A549 (cell line): ENCODE data around the gene TPCN1. TPM values are rescaled to one million over a fixed set of nuclear protein-coding genes. Genes with fewer than 3 reads are reported as not detected.

Source experiments
- ATAC-seq, 2 experiments: fragments of 200-7000 bp in 1 of 2; fragments of >200 bp in 1 of 2; cut with Nextera tagmentation in 1 of 2; cut with Tn5 transposase in 1 of 2; 3 replicates each; pipeline versions ENCODE4 v1.8.0 to v1.9.1; 2018 to 2020; ENCODE audit warnings: mild to moderate bottlenecking in 1 of 2, moderate library complexity in 1 of 2
- CTCF ChIA-PET: fragments of 300-600 bp; sonication (Branson Sonifier 250); formaldehyde crosslinking; extraction: SDS; loops from one replicate; lab custom pipeline; 2021; ENCODE audit warnings: antibody characterized with exemption, inconsistent platforms; lab: Yijun Ruan, JAX
- POLR2A ChIA-PET: fragments of 350-600 bp; formaldehyde crosslinking; extraction: SDS; loops from one replicate; lab custom pipeline; 2021; ENCODE audit warnings: antibody characterized with exemption, inconsistent platforms; lab: Yijun Ruan, JAX
- DNase-seq, 2 experiments: peaks; one replicate each; pipeline versions ENCODE4 v3.0.0 to v3.0.0-alpha.2; 2011 to 2016; ENCODE audit warnings: low read depth in 1 of 2, low spot score in 1 of 2
- FAIRE-seq: peaks from 2 replicates; lab custom pipeline; 2011; peaks lifted over from hg19 to GRCh38; lab: Jason Lieb, UNC
- H3K27ac ChIP-seq, 2 experiments: fragments of >200 bp; sonication (Bioruptor Twin); formaldehyde crosslinking; 3 replicates each; pipeline ENCODE4 v1.5.1; 2016 to 2017
- H3K4me1 ChIP-seq: fragments of >200 bp; sonication (Bioruptor Twin); formaldehyde crosslinking; 3 replicates; pipeline ENCODE4 v1.6.1; 2016
- H3K4me2 ChIP-seq: fragments of >200 bp; sonication (Bioruptor Twin); formaldehyde crosslinking; 3 replicates; pipeline ENCODE4 v1.6.1; 2016
- H3K4me3 ChIP-seq: fragments of >200 bp; sonication (Bioruptor Twin); formaldehyde crosslinking; 3 replicates; pipeline ENCODE4 v1.5.1; 2016
- H3K9me3 ChIP-seq: fragments of >200 bp; sonication (Bioruptor Twin); formaldehyde crosslinking; 3 replicates; pipeline ENCODE4 v1.6.1; 2016
- BHLHE40 ChIP-seq: IDR thresholded peaks from 2 replicates; pipeline ENCODE4 v1.6.1; 2012; ENCODE audit warnings: low read depth, low read length, inconsistent platforms
- CBX2 ChIP-seq: fragments of 200-600 bp; sonication (generic); IDR thresholded peaks from 2 replicates; pipeline ENCODE4 v1.6.1; 2016; ENCODE audit warnings: low read depth, mild to moderate bottlenecking, borderline replicate concordance
- CBX8 ChIP-seq: fragments of 200-600 bp; sonication (generic); IDR thresholded peaks from 2 replicates; pipeline ENCODE4 v1.6.1; 2016
- CHD2 ChIP-seq: fragments of 150-350 bp; IDR thresholded peaks from 2 replicates; pipeline ENCODE4 v1.6.1; 2014; ENCODE audit warnings: low read length; ENCODE audit not compliant: partially characterized antibody
- EP300 ChIP-seq, 2 experiments: fragments of >200 bp; sonication (Bioruptor Twin); formaldehyde crosslinking; IDR thresholded peaks; 2 replicates in 1 of 2; 3 replicates in 1 of 2; pipeline ENCODE4 v1.6.1; 2016 to 2017
- FOSB ChIP-seq: fragments of 250-450 bp; sonication (Bioruptor Pico); IDR thresholded peaks from 2 replicates; pipeline ENCODE4 v1.5.0; 2020; ENCODE audit warnings: mild to moderate bottlenecking, moderate library complexity
- FOSL2 ChIP-seq, 2 experiments: fragments of 450-650 bp in 1 of 2; fragments of >200 bp in 1 of 2; sonication (Bioruptor Twin) in 1 of 2; formaldehyde crosslinking; IDR thresholded peaks; 2 replicates each; pipeline versions ENCODE4 v1.5.0 to v1.6.1; 2016 to 2020; ENCODE audit warnings: mild to moderate bottlenecking in 1 of 2, moderate library complexity in 1 of 2
- FOXS1 ChIP-seq: fragments of 250-450 bp; sonication (Bioruptor Pico); IDR thresholded peaks from 2 replicates; pipeline ENCODE4 v1.5.0; 2020; ENCODE audit warnings: mild to moderate bottlenecking, moderate library complexity
- HDAC2 ChIP-seq: fragments of 200-600 bp; sonication (generic); IDR thresholded peaks from 2 replicates; pipeline ENCODE4 v1.6.1; 2016
- HEYL ChIP-seq: fragments of 250-450 bp; sonication (Bioruptor Pico); IDR thresholded peaks from 2 replicates; pipeline ENCODE4 v1.8.0; 2021; ENCODE audit warnings: mild to moderate bottlenecking, moderate library complexity
- HOXB5 ChIP-seq: fragments of 250-450 bp; sonication (Bioruptor Pico); IDR thresholded peaks from 2 replicates; pipeline ENCODE4 v1.5.0; 2020; ENCODE audit warnings: mild to moderate bottlenecking, moderate library complexity
- KDM1A ChIP-seq: fragments of 200-600 bp; sonication (generic); IDR thresholded peaks from 2 replicates; pipeline ENCODE4 v1.6.1; 2016; ENCODE audit warnings: low read depth, mild to moderate bottlenecking
- MYC ChIP-seq: IDR thresholded peaks from 2 replicates; pipeline ENCODE4 v1.6.1; 2012; ENCODE audit warnings: mild to moderate bottlenecking, inconsistent platforms, low read length, improper control_type of control experiment, borderline replicate concordance
- PHF8 ChIP-seq: fragments of 200-600 bp; sonication (generic); IDR thresholded peaks from 2 replicates; pipeline ENCODE4 v1.6.1; 2016; ENCODE audit warnings: low read depth, mild to moderate bottlenecking, antibody characterized with exemption, moderate library complexity, borderline replicate concordance
- POLR2AphosphoS2 ChIP-seq: conservative IDR thresholded peaks from 2 replicates; pipeline ENCODE4 v1.6.1; 2012; ENCODE audit warnings: low read length, improper control_type of control experiment, inconsistent platforms
- RAD21 ChIP-seq, 2 experiments: fragments of >200 bp in 1 of 2; sonication (Bioruptor Twin) in 1 of 2; formaldehyde crosslinking in 1 of 2; IDR thresholded peaks in 1 of 2; conservative IDR thresholded peaks in 1 of 2; 2 replicates in 1 of 2; 3 replicates in 1 of 2; pipeline ENCODE4 v1.6.1; 2012 to 2018; ENCODE audit warnings: inconsistent platforms in 1 of 2
- RARB ChIP-seq: fragments of 250-450 bp; sonication (Bioruptor Pico); IDR thresholded peaks from 2 replicates; pipeline ENCODE4 v1.8.0; 2021; ENCODE audit warnings: mild to moderate bottlenecking, moderate library complexity
- RCOR1 ChIP-seq: fragments of 150-350 bp; IDR thresholded peaks from 2 replicates; pipeline ENCODE4 v1.6.1; 2014; ENCODE audit warnings: antibody characterized with exemption, low read length, low read depth
- SMC3 ChIP-seq: fragments of >200 bp; sonication (Bioruptor Twin); formaldehyde crosslinking; IDR thresholded peaks from 3 replicates; pipeline ENCODE4 v1.6.1; 2018; ENCODE audit warnings: inconsistent platforms
- ZC3H11A ChIP-seq: fragments of 450-650 bp; IDR thresholded peaks from 2 replicates; pipeline ENCODE4 v1.6.1; 2014; ENCODE audit warnings: antibody characterized with exemption, mild to moderate bottlenecking
- ZFP36 ChIP-seq: fragments of 450-650 bp; IDR thresholded peaks from 2 replicates; pipeline ENCODE4 v1.6.1; 2014; ENCODE audit warnings: borderline replicate concordance; ENCODE audit not compliant: partially characterized antibody
- ZSCAN20 ChIP-seq: fragments of 250-450 bp; sonication (Bioruptor Pico); IDR thresholded peaks from 2 replicates; pipeline ENCODE4 v1.8.0; 2022; ENCODE audit warnings: mild to moderate bottlenecking, moderate library complexity
- WGBS: methylation state at CpG from one replicate; pipeline ENCODE4 v1.1.6; 2017; ENCODE audit errors: missing lambda C conversion rate; 5-methylcytosine and 5-hydroxymethylcytosine counted together
- polyA plus RNA-seq, 4 experiments: library from polyadenylated mRNA; depleted of rRNA in 3 of 4; stranded (reverse); fragments of >200 nt; fragmentation: RNase III in 1 of 4; extraction: RNeasy Plus Mini Kit Qiagen cat#74134 plus additional on column Dnase treatment in 1 of 4; gene quantifications; 2 replicates in 3 of 4; 3 replicates in 1 of 4; pipeline ENCODE4 v1.2.3, GENCODE V29; 2011 to 2017
- TF ChIP-seq, protein P1 (sequence below): fragments of >200 bp; sonication (Bioruptor Twin); formaldehyde crosslinking; IDR thresholded peaks from 3 replicates; pipeline ENCODE4 v1.6.1; 2016
- TF ChIP-seq, protein P2 (sequence below): fragments of >200 bp; sonication (Bioruptor Twin); formaldehyde crosslinking; IDR thresholded peaks from 3 replicates; pipeline ENCODE4 v1.5.1; 2016
- TF ChIP-seq, protein P3 (sequence below): fragments of 150-350 bp; IDR thresholded peaks from 2 replicates; pipeline ENCODE4 v1.6.1; 2014; ENCODE audit warnings: low read depth, mild to moderate bottlenecking, low read length
- TF ChIP-seq, protein P4 (sequence below): fragments of >200 bp; sonication (Bioruptor Twin); formaldehyde crosslinking; IDR thresholded peaks from 2 replicates; pipeline ENCODE4 v1.6.1; 2016

The TPCN1 gene
- polyA plus RNA-seq, 2 of the 4 experiments (the other 2 are of a cell fraction): 21.9 to 24.1 TPM

DNA sequence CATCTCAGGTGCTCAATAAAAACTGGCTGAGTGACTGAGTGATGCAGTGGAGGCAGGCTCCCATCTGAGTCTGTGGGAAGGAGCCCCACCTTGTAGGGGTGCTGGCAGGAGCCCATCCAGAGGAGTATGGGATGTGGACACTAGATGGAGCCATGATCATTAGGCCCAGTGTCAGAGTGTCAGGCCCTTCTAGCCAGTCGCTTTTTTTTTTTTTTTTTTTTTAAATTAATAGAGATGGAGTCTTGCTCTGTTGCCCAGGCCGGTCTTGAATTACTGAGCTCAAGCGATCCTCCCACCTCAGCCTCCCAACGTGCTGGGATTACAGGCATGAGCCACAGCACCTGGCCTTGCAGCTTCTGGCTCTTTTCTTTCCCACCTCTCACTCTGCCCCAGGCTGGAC is 24.3 kb upstream of the TPCN1 start:
- WGBS: 1% methylated on average over 4 of the region's 4 CpGs
- peak overlapping the region in 1 of 2 experiments; percentile 83; a peak in 3 of 6 replicates for H3K27ac ChIP-seq
- ATAC-seq: peak; percentile 91

DNA sequence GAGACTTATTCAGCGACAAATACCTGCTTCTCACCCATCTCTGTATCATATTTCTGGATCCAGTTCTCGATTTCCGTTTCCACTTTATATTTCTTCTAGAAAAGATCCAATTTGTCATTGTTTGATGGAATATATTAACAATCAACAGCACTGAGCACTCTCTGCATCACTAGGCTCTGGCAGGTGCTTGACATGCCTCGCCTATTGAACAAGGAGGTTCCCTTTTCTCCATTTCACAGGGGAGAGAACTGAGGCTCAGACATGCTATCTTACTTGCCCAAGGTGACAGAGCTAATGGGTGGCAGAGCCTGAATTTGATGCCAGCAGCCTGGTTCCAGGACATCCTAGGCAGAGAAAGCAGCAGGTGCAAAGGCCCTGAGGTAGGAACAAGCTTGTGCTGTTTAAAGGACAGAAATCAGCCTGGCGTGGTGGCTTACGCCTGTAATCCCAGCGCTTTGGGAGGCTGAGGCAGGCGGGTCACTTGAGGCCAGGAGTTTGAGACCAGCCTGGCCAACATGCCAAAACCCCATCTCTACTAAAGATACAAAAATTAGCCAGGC is 23.7 kb upstream of the TPCN1 start:
- H3K4me3 ChIP-seq: no peak overlapping the region
- CTCF ChIA-PET: interaction anchor here (0.6 to 3.8 kb wide), 26 partner anchors 10 to 632 kb away, joined by 3 to 35 read pairs (median 4); partner anchors contain the start of genes SDSL and TPCN1
- H3K4me2 ChIP-seq: no peak overlapping the region
- 94% methylated on average over 8 of the region's 8 CpGs for WGBS
- FAIRE-seq (no peak), ATAC-seq (no peak), DNase-seq (no peak)
- H3K27ac ChIP-seq: peak overlapping the region in 1 of 2 experiments; percentile 64; a peak in 3 of 6 replicates
- peaks cover 27% of the 10 kb centered on the region for H3K4me1 ChIP-seq
- TF ChIP-seq CBX8 (no peak), HDAC2 (no peak), POLR2AphosphoS2 (no peak), ZFP36 (no peak), FOSB (CRISPR knock-in tag) (no peak), ZC3H11A (no peak), RARB (no peak), HOXB5 (CRISPR knock-in tag) (no peak)
- TF ChIP-seq, protein P1, sequence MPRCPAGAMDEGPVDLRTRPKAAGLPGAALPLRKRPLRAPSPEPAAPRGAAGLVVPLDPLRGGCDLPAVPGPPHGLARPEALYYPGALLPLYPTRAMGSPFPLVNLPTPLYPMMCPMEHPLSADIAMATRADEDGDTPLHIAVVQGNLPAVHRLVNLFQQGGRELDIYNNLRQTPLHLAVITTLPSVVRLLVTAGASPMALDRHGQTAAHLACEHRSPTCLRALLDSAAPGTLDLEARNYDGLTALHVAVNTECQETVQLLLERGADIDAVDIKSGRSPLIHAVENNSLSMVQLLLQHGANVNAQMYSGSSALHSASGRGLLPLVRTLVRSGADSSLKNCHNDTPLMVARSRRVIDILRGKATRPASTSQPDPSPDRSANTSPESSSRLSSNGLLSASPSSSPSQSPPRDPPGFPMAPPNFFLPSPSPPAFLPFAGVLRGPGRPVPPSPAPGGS: no peak
- POLR2A ChIA-PET: interaction anchor here (0.6 to 0.7 kb wide), 2 partner anchors 11 to 45 kb away, joined by 4 to 11 read pairs; no protein-coding TSS in a partner anchor
- H3K9me3 ChIP-seq: no peaks in the 10 kb centered on the region

More for the DNA sequence above, 24.3 kb upstream of the TPCN1 start:
- peaks cover 27% of the 10 kb centered on the region for H3K4me1 ChIP-seq
- CTCF ChIA-PET: interaction anchor here (0.6 to 3.8 kb wide), 32 partner anchors 8 to 633 kb away, joined by 3 to 35 read pairs (median 4); partner anchors contain the start of genes SDSL and TPCN1
- H3K4me3 ChIP-seq: no peak overlapping the region
- POLR2A ChIA-PET: interaction anchor here (0.6 to 0.7 kb wide), 2 partner anchors 11 to 45 kb away, joined by 4 to 11 read pairs; no protein-coding TSS in a partner anchor
- peak; percentile 79 to 82 for TF ChIP-seq RAD21 (conservative IDR thresholded peaks at IDR 0.05 in 1 of 2, IDR thresholded peaks at IDR 0.05 in 1 of 2)
- TF ChIP-seq, protein P2, sequence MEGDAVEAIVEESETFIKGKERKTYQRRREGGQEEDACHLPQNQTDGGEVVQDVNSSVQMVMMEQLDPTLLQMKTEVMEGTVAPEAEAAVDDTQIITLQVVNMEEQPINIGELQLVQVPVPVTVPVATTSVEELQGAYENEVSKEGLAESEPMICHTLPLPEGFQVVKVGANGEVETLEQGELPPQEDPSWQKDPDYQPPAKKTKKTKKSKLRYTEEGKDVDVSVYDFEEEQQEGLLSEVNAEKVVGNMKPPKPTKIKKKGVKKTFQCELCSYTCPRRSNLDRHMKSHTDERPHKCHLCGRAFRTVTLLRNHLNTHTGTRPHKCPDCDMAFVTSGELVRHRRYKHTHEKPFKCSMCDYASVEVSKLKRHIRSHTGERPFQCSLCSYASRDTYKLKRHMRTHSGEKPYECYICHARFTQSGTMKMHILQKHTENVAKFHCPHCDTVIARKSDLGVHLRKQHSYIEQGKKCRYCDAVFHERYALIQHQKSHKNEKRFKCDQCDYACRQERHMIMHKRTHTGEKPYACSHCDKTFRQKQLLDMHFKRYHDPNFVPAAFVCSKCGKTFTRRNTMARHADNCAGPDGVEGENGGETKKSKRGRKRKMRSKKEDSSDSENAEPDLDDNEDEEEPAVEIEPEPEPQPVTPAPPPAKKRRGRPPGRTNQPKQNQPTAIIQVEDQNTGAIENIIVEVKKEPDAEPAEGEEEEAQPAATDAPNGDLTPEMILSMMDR: peak; percentile 84
- TF ChIP-seq HEYL (CRISPR knock-in tag): no peak
- TF ChIP-seq SMC3: peak; percentile 67
- TF ChIP-seq, all 56 proteins: peak for 3
- DNase-seq (peak; percentile 84 to 94), FAIRE-seq (no peak)
- no peak overlapping the region for H3K4me2 ChIP-seq
- no peaks in the 10 kb centered on the region for H3K9me3 ChIP-seq

DNA sequence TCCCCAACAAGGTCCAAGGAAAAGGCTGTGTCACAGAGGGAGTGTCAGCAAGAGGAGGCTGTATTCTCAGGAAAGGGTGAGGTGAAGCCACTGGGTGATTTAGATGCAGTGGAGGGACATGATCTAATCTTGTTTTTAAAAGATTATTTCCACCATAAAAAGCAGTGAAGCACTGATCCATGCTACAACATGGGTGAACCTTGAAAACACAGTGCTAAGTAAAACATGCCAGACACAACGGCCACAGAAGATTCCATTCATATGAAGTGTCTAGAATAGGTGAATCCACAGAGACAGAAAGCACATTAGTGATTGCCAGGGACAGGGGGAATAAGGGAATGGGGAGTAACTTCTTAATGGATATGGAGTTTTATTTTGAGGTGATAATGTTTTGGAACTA is 23.0 kb upstream of the TPCN1 start:
- FAIRE-seq (no peak), DNase-seq (no peak), ATAC-seq (no peak)
- 55% methylated on average over 1 of the region's 1 CpG for WGBS
- ChIA-PET POLR2A (no interaction called here), CTCF (interaction anchor here (1.1 to 3.8 kb wide), 9 partner anchors 11 to 268 kb away, joined by 3 to 35 read pairs (median 5); partner anchors contain the start of gene TPCN1)
- Histone ChIP-seq H3K4me2 (no peak overlapping the region), H3K4me1 (peaks cover 20% of the 10 kb centered on the region), H3K27ac (no peak overlapping the region; a peak in 1 of 6 replicates), H3K4me3 (no peak overlapping the region), H3K9me3 (no peaks in the 10 kb centered on the region)
- TF ChIP-seq FOSL2 (IDR thresholded peaks at IDR 0.05) (no peak), FOSL2 (CRISPR knock-in tag; IDR thresholded peaks at IDR 0.05) (no peak), FOXS1 (no peak), ZFP36 (no peak), EP300 (IDR thresholded peaks at IDR 0.05) (no peak), BHLHE40 (no peak), SMC3 (no peak), PHF8 (no peak), RCOR1 (no peak), CBX2 (no peak), CHD2 (no peak), ZSCAN20 (CRISPR knock-in tag) (no peak), MYC (no peak), KDM1A (no peak)
- TF ChIP-seq, protein P3, sequence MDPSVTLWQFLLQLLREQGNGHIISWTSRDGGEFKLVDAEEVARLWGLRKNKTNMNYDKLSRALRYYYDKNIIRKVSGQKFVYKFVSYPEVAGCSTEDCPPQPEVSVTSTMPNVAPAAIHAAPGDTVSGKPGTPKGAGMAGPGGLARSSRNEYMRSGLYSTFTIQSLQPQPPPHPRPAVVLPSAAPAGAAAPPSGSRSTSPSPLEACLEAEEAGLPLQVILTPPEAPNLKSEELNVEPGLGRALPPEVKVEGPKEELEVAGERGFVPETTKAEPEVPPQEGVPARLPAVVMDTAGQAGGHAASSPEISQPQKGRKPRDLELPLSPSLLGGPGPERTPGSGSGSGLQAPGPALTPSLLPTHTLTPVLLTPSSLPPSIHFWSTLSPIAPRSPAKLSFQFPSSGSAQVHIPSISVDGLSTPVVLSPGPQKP: no peak
- TF ChIP-seq, protein P2: no peak
- TF ChIP-seq, protein P4, sequence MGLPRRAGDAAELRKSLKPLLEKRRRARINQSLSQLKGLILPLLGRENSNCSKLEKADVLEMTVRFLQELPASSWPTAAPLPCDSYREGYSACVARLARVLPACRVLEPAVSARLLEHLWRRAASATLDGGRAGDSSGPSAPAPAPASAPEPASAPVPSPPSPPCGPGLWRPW: no peak
